H1 (cell line): ENCODE results near the gene OR13C9. TPM values are rescaled to one million over a fixed set of nuclear protein-coding genes. Genes with fewer than 3 reads are reported as not detected.

Experiments
- CTCF ChIA-PET: fragments of 300-600 bp; sonication (Branson Sonifier 250); formaldehyde crosslinking; loops from one replicate; lab custom pipeline; 2021; ENCODE audit not compliant: partially characterized antibody; lab: Charles Lee
- POLR2A ChIA-PET: fragments of 300-600 bp; sonication (Branson Sonifier 250); formaldehyde crosslinking; loops from one replicate; lab custom pipeline; 2021; ENCODE audit warnings: inconsistent platforms; ENCODE audit not compliant: partially characterized antibody; lab: Charles Lee
- DNase-seq, 2 experiments: peaks; one replicate each; pipeline versions ENCODE4 v3.0.0 to v3.0.0-alpha.2; 2010 to 2022; ENCODE audit warnings: low spot score in 2 of 2, low read depth in 1 of 2, mixed read lengths in 1 of 2
- FAIRE-seq: peaks from 2 replicates; lab custom pipeline; 2011; peaks lifted over from hg19 to GRCh38; lab: Jason Lieb, UNC
- H2AFZ ChIP-seq: 2 replicates; pipeline ENCODE4 v1.8.1; 2012; ENCODE audit warnings: low read length, inconsistent platforms
- H2AK5ac ChIP-seq: 2 replicates; pipeline ENCODE4 v1.6.1; 2013; ENCODE audit warnings: low read depth, low read length
- H2BK120ac ChIP-seq: replicated peaks from 2 replicates; pipeline ENCODE3; 2013; ENCODE audit warnings: low read depth, low read length, inconsistent platforms
- H2BK12ac ChIP-seq: 2 replicates; pipeline ENCODE4 v1.6.1; 2013; ENCODE audit warnings: low read depth, low read length
- H2BK15ac ChIP-seq: 2 replicates; pipeline ENCODE4 v1.6.1; 2013; ENCODE audit warnings: low read length
- H2BK20ac ChIP-seq: 2 replicates; pipeline ENCODE4 v1.6.1; 2013; ENCODE audit warnings: low read length
- H2BK5ac ChIP-seq: 2 replicates; pipeline ENCODE4 v1.6.1; 2013; ENCODE audit warnings: low read depth, low read length
- H3K14ac ChIP-seq: 2 replicates; pipeline ENCODE4 v1.6.1; 2013; ENCODE audit warnings: inconsistent platforms; ENCODE audit not compliant: insufficient read length
- H3K18ac ChIP-seq: 2 replicates; pipeline ENCODE4 v1.6.1; 2013; ENCODE audit warnings: low read length; ENCODE audit errors: extremely low read depth
- H3K23ac ChIP-seq: 2 replicates; pipeline ENCODE4 v1.6.1; 2013; ENCODE audit warnings: inconsistent platforms; ENCODE audit not compliant: insufficient read length
- H3K23me2 ChIP-seq: 2 replicates; pipeline ENCODE4 v1.6.1; 2013; ENCODE audit warnings: low read depth, low read length
- H3K27ac ChIP-seq: 2 replicates; pipeline ENCODE4 v1.6.1; 2011; ENCODE audit warnings: low read depth, low read length, inconsistent platforms
- H3K27me3 ChIP-seq, 4 experiments: replicated peaks in 1 of 4; 1 replicate in 1 of 4; 2 replicates in 3 of 4; pipeline versions ENCODE4 v1.6.1 to v1.8.1; 2011 to 2013; ENCODE audit warnings: low read length in 3 of 4, mild to moderate bottlenecking in 3 of 4, inconsistent platforms in 2 of 4, mixed read lengths in 2 of 4, moderate library complexity in 1 of 4; ENCODE audit not compliant: control insufficient read depth in 3 of 4, insufficient read depth in 3 of 4; ENCODE audit errors: extremely low read depth in 1 of 4
- H3K36me3 ChIP-seq, 4 experiments: 2 replicates each; pipeline versions ENCODE4 v1.6.1 to v1.8.1; 2011 to 2013; ENCODE audit warnings: mild to moderate bottlenecking in 4 of 4, low read length in 3 of 4, moderate library complexity in 2 of 4, control low read depth in 1 of 4, inconsistent platforms in 1 of 4; ENCODE audit not compliant: insufficient read depth in 4 of 4, control insufficient read depth in 2 of 4
- H3K4ac ChIP-seq: replicated peaks from 2 replicates; pipeline ENCODE3; 2013; ENCODE audit warnings: low read length, low read depth, mixed read lengths, inconsistent platforms; ENCODE audit not compliant: insufficient read length
- H3K4me1 ChIP-seq, 4 experiments: replicated peaks in 1 of 4; 1 replicate in 1 of 4; 2 replicates in 3 of 4; pipeline versions ENCODE4 v1.6.1 to v1.8.1; 2011 to 2013; ENCODE audit warnings: low read length in 3 of 4, inconsistent platforms in 2 of 4, mixed read lengths in 1 of 4; ENCODE audit not compliant: insufficient read depth in 4 of 4, control insufficient read depth in 3 of 4
- H3K4me2 ChIP-seq, 2 experiments: 2 replicates each; pipeline versions ENCODE4 v1.6.1 to v1.8.1; 2011 to 2013; ENCODE audit warnings: low read depth in 2 of 2, low read length in 2 of 2, control low read depth in 1 of 2, inconsistent platforms in 1 of 2, mild to moderate bottlenecking in 1 of 2; ENCODE audit not compliant: insufficient read depth in 1 of 2
- H3K4me3 ChIP-seq, 4 experiments: fragments of 200-600, 300-600 bp in 1 of 4; sonication (generic), shearing (Covaris generic), sonication (Bioruptor Twin) in 1 of 4; 2 replicates each; pipeline versions ENCODE4 v1.5.1 to v1.8.1; 2011 to 2016; ENCODE audit warnings: low read length in 4 of 4, low read depth in 3 of 4, control low read depth in 2 of 4, inconsistent platforms in 2 of 4, mild to moderate bottlenecking in 2 of 4, mixed read lengths in 1 of 4, moderate library complexity in 1 of 4; ENCODE audit not compliant: insufficient read depth in 2 of 4; ENCODE audit errors: extremely low read depth in 1 of 4
- H3K56ac ChIP-seq: replicated peaks from 2 replicates; pipeline ENCODE3; 2013; ENCODE audit warnings: low read depth, mild to moderate bottlenecking, mixed read lengths, low read length, inconsistent platforms; ENCODE audit not compliant: insufficient read length
- H3K79me1 ChIP-seq: 2 replicates; pipeline ENCODE4 v1.6.1; 2013; ENCODE audit warnings: low read depth, low read length, control low read depth
- H3K79me2 ChIP-seq, 2 experiments: 2 replicates each; pipeline versions ENCODE4 v1.6.1 to v1.8.1; 2012 to 2013; ENCODE audit warnings: low read length in 2 of 2, mild to moderate bottlenecking in 2 of 2, inconsistent platforms in 1 of 2; ENCODE audit not compliant: insufficient read depth in 2 of 2, control insufficient read depth in 1 of 2
- H3K9ac ChIP-seq, 4 experiments: replicated peaks in 1 of 4; 1 replicate in 1 of 4; 2 replicates in 3 of 4; pipeline versions ENCODE4 v1.6.1 to v1.8.1; 2011 to 2013; ENCODE audit warnings: low read depth in 3 of 4, low read length in 3 of 4, control low read depth in 2 of 4, mild to moderate bottlenecking in 2 of 4, moderate library complexity in 2 of 4, inconsistent platforms in 1 of 4; ENCODE audit errors: extremely low read depth in 1 of 4
- H3K9me3 ChIP-seq, 2 experiments: 2 replicates each; pipeline versions ENCODE4 v1.6.1 to v1.8.1; 2012 to 2013; ENCODE audit warnings: mild to moderate bottlenecking in 2 of 2, moderate library complexity in 2 of 2, control low read depth in 1 of 2, inconsistent platforms in 1 of 2, low read depth in 1 of 2, low read length in 1 of 2, mixed read lengths in 1 of 2; ENCODE audit not compliant: insufficient read depth in 2 of 2
- H4K20me1 ChIP-seq, 2 experiments: replicated peaks in 1 of 2; 2 replicates each; pipeline versions ENCODE3 to v1.8.1; 2011 to 2013; ENCODE audit warnings: inconsistent platforms in 2 of 2, low read length in 2 of 2, mild to moderate bottlenecking in 1 of 2; ENCODE audit not compliant: insufficient read depth in 2 of 2, control insufficient read depth in 1 of 2
- H4K5ac ChIP-seq: 2 replicates; pipeline ENCODE4 v1.6.1; 2013; ENCODE audit warnings: low read length, low read depth, mixed read lengths, inconsistent platforms; ENCODE audit not compliant: insufficient read length
- H4K8ac ChIP-seq: 2 replicates; pipeline ENCODE4 v1.8.0; 2013; ENCODE audit warnings: mild to moderate bottlenecking, moderate library complexity, low read length, inconsistent platforms; ENCODE audit not compliant: insufficient read depth; ENCODE audit errors: extremely low read depth
- H4K91ac ChIP-seq: replicated peaks from 2 replicates; pipeline ENCODE3; 2013; ENCODE audit warnings: low read length, mixed read lengths, inconsistent platforms; ENCODE audit not compliant: insufficient read length
- BACH1 ChIP-seq: IDR thresholded peaks from 2 replicates; pipeline ENCODE4 v1.6.1; 2012; ENCODE audit warnings: low read length, improper control_type of control experiment
- BCL11A ChIP-seq, 2 experiments: IDR thresholded peaks; one replicate each; pipeline ENCODE4 v1.6.1; 2011; ENCODE audit warnings: low read depth in 2 of 2, low read length in 2 of 2, mild to moderate bottlenecking in 2 of 2
- CHD1 ChIP-seq: IDR thresholded peaks from 2 replicates; pipeline ENCODE4 v1.6.1; 2012; ENCODE audit warnings: low read depth, low read length, improper control_type of control experiment
- KDM4A ChIP-seq: IDR thresholded peaks from one replicate; pipeline ENCODE4 v1.7.1; 2012; ENCODE audit warnings: low read depth, mild to moderate bottlenecking, moderate library complexity, low read length, inconsistent platforms; ENCODE audit not compliant: severe bottlenecking
- NANOG ChIP-seq: IDR thresholded peaks from 2 replicates; pipeline ENCODE4 v1.6.1; 2011; ENCODE audit warnings: low read length, low read depth, mild to moderate bottlenecking, inconsistent platforms; ENCODE audit not compliant: insufficient read depth, poor library complexity, severe bottlenecking
- RAD21 ChIP-seq, 2 experiments: IDR thresholded peaks in 1 of 2; conservative IDR thresholded peaks in 1 of 2; 2 replicates each; pipeline ENCODE4 v1.6.1; 2011; ENCODE audit warnings: low read depth in 2 of 2, low read length in 2 of 2, improper control_type of control experiment in 1 of 2, inconsistent platforms in 1 of 2, mild to moderate bottlenecking in 1 of 2, moderate library complexity in 1 of 2
- TCF12 ChIP-seq: IDR thresholded peaks from 2 replicates; pipeline ENCODE4 v1.6.1; 2011; ENCODE audit warnings: low read depth, mild to moderate bottlenecking, low read length
- ZNF274 ChIP-seq: IDR thresholded peaks from 2 replicates; pipeline ENCODE4 v1.7.0; 2012; ENCODE audit warnings: low read length, borderline replicate concordance; ENCODE audit errors: extremely low read depth
- WGBS, 2 experiments: shearing (Covaris generic) in 1 of 2; methylation state at CpG; one replicate each; pipeline versions ENCODE4 v1.1.6 to v1.1.7; 2013 to 2015; ENCODE audit warnings: low lambda C conversion rate in 2 of 2, mixed read lengths in 2 of 2, inconsistent platforms in 1 of 2, low coverage in 1 of 2, missing lambda C conversion rate in 1 of 2; ENCODE audit not compliant: insufficient replicate concordance in 2 of 2, insufficient coverage in 1 of 2, insufficient read length in 1 of 2; ENCODE audit errors: extremely low coverage in 1 of 2, missing lambda C conversion rate in 1 of 2; 5-methylcytosine and 5-hydroxymethylcytosine counted together
- long read RNA-seq, 2 experiments: library from RNA in 1 of 2; library from capped mRNA in 1 of 2; stranded (forward); transcript quantifications; one replicate each; pipeline ENCODE4 v2.0.0, GENCODE V29; 2021; ENCODE audit warnings: inconsistent platforms in 1 of 2
- polyA minus RNA-seq, 3 experiments: library from RNA; depleted of rRNA, polyadenylated mRNA; stranded (reverse); fragments of >200 nt; gene quantifications; 1 replicate in 2 of 3; 2 replicates in 1 of 3; pipeline ENCODE4 v1.2.3, GENCODE V29; 2011
- polyA plus RNA-seq, 7 experiments: library from polyadenylated mRNA; depleted of rRNA in 3 of 7; stranded (reverse) in 5 of 7; unstranded in 2 of 7; fragments of >200 nt in 5 of 7; fragments of 200-250 nt in 2 of 7; gene quantifications; 1 replicate in 5 of 7; 2 replicates in 1 of 7; 4 replicates in 1 of 7; pipeline versions ENCODE4 v1.2.1 to v1.2.3, GENCODE V29; 2011 to 2013; ENCODE audit warnings: missing spikeins in 2 of 7, mixed read lengths in 2 of 7
- total RNA-seq: library from RNA; stranded (reverse); fragmentation: NEBNext Ultra II Directional; extraction: Animal tissue kit (Norgen Biotek cat#: 25700); gene quantifications from 2 replicates; pipeline ENCODE4 v1.2.1, GENCODE V29; 2021
- TF ChIP-seq, protein P1 (sequence below): IDR thresholded peaks from 2 replicates; pipeline ENCODE4 v1.6.1; 2011; ENCODE audit warnings: low read length, improper control_type of control experiment

Gene OR13C9, protein sequence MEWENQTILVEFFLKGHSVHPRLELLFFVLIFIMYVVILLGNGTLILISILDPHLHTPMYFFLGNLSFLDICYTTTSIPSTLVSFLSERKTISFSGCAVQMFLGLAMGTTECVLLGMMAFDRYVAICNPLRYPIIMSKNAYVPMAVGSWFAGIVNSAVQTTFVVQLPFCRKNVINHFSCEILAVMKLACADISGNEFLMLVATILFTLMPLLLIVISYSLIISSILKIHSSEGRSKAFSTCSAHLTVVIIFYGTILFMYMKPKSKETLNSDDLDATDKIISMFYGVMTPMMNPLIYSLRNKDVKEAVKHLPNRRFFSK
- total RNA-seq, result not detected in 2 replicates
- not detected in 2 replicates for polyA plus RNA-seq (2011; rRNA removed)
- not detected for polyA plus RNA-seq (2011; cell fraction: cytosol; rRNA removed)
- polyA plus RNA-seq (2011; cell fraction: nucleus; rRNA removed), result not detected
- polyA plus RNA-seq (2012, experiment 1 of 2), result not detected in 4 replicates
- not detected for polyA plus RNA-seq (2012, experiment 2 of 2)
- polyA plus RNA-seq (2013, experiment 1 of 2), result not detected
- not detected for polyA plus RNA-seq (2013, experiment 2 of 2)
- polyA minus RNA-seq (2011; rRNA and poly(A)+ RNA removed), result not detected in 2 replicates
- not detected for polyA minus RNA-seq (2011; cell fraction: cytosol; rRNA and poly(A)+ RNA removed)
- polyA minus RNA-seq (2011; cell fraction: nucleus; rRNA and poly(A)+ RNA removed), result 1.4 TPM
- long read RNA-seq, experiment 1, result 0 reads
- long read RNA-seq, experiment 2, result 0 reads

- no peaks in the 10 kb centered on the region for H3K36me3 ChIP-seq
- H3K79me2 ChIP-seq, result no peaks in the 10 kb centered on the region
- no peak within 1 kb of the TSS for H2BK120ac ChIP-seq
- H3K27ac ChIP-seq, result no peak within 1 kb of the TSS
- H4K20me1 ChIP-seq, result no peaks in the 10 kb centered on the region
- H2BK5ac ChIP-seq, result no peak within 1 kb of the TSS
- no peak within 1 kb of the TSS for H3K4me3 ChIP-seq
- no peak for DNase-seq
- CTCF ChIA-PET, result no interaction called here
- no peaks in the 10 kb centered on the region for H3K79me1 ChIP-seq
- POLR2A ChIA-PET, result no interaction called here
- no peak within 1 kb of the TSS for H3K56ac ChIP-seq
- H4K8ac ChIP-seq, result no peak within 1 kb of the TSS
- FAIRE-seq, result no peak
- no peak within 1 kb of the TSS for H3K14ac ChIP-seq
- H2BK20ac ChIP-seq, result no peak within 1 kb of the TSS
- no peak within 1 kb of the TSS for H4K91ac ChIP-seq
- H3K9ac ChIP-seq, result no peak within 1 kb of the TSS
- H3K18ac ChIP-seq, result no peak within 1 kb of the TSS
- H2AK5ac ChIP-seq, result no peak within 1 kb of the TSS
- no peak within 1 kb of the TSS for H4K5ac ChIP-seq
- H3K23me2 ChIP-seq, result no peaks in the 10 kb centered on the region; the same call in 1 of the 2 replicates
- H2BK15ac ChIP-seq, result no peak within 1 kb of the TSS
- H3K27me3 ChIP-seq, result no peaks in the 10 kb centered on the region
- H3K4ac ChIP-seq, result no peak within 1 kb of the TSS
- no peak within 1 kb of the TSS for H3K23ac ChIP-seq
- H2AFZ ChIP-seq, result no peak within 1 kb of the TSS
- no peaks in the 10 kb centered on the region for H3K9me3 ChIP-seq
- 81 to 100% methylated on average over 1 to 2 of the region's 2 CpGs for WGBS, 2 experiments
- no peaks in the 10 kb centered on the region for H3K4me1 ChIP-seq
- H3K4me2 ChIP-seq, result no peak within 1 kb of the TSS
- no peak within 1 kb of the TSS for H2BK12ac ChIP-seq
- TF ChIP-seq RAD21 (IDR thresholded peaks at IDR 0.05 in 1 of 2, conservative IDR thresholded peaks at IDR 0.05 in 1 of 2; ENCODE audit: low read depth in 2 of 2, low read length in 2 of 2), result no peak
- no peak for TF ChIP-seq NANOG
- TF ChIP-seq TCF12, result no peak
- TF ChIP-seq CHD1, result no peak
- no peak for TF ChIP-seq BCL11A (IDR thresholded peaks at IDR 0.05; ENCODE audit: low read depth in 2 of 2, low read length in 2 of 2)
- TF ChIP-seq ZNF274, result no peak
- TF ChIP-seq KDM4A, result no peak
- no peak for TF ChIP-seq BACH1
- TF ChIP-seq, protein P1, sequence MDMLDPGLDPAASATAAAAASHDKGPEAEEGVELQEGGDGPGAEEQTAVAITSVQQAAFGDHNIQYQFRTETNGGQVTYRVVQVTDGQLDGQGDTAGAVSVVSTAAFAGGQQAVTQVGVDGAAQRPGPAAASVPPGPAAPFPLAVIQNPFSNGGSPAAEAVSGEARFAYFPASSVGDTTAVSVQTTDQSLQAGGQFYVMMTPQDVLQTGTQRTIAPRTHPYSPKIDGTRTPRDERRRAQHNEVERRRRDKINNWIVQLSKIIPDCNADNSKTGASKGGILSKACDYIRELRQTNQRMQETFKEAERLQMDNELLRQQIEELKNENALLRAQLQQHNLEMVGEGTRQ, result no peak
Observed at GRCh38 chr9:104618104-104618503, at the start of gene OR13C9. Gene OR13C9 (minus strand): TSS chr9:104618204. CDS start chr9:104618204, 0 bp downstream.
